Mucosa of descending colon (tissue), 3 donors: ENCODE data around the gene SIRPA. TPM values are rescaled to one million over a fixed set of nuclear protein-coding genes. Genes with fewer than 3 reads are reported as not detected.
"Not testable (repeated sequence)": the region's sequence is repeated elsewhere in the genome, so short reads cannot be mapped to it uniquely, and the experiment has no call there.

Experiments
- ATAC-seq: fragments of 200-7000 bp; cut with Tn5 transposase; one replicate; pipeline ENCODE4 v1.9.1; 2020; ENCODE audit warnings: mild to moderate bottlenecking, moderate library complexity
- DNase-seq, 3 donors: peaks; one replicate each; pipeline ENCODE4 v3.0.0-alpha.2; 2020
- H3K36me3 ChIP-seq: fragments of 200-600 bp; one replicate; pipeline ENCODE4 v1.8.0; 2021; ENCODE audit warnings: low read depth, mild to moderate bottlenecking
- H3K4me1 ChIP-seq: fragments of 200-600 bp; one replicate; pipeline ENCODE4 v1.8.0; 2021; ENCODE audit warnings: low read depth, mild to moderate bottlenecking
- H3K4me3 ChIP-seq: fragments of 200-600 bp; one replicate; pipeline ENCODE4 v1.8.0; 2021; ENCODE audit warnings: mild to moderate bottlenecking
- H3K9me3 ChIP-seq: fragments of 200-600 bp; one replicate; pipeline ENCODE4 v1.8.0; 2021; ENCODE audit warnings: mild to moderate bottlenecking
- CTCF ChIP-seq: fragments of 200-600 bp; IDR thresholded peaks from one replicate; pipeline ENCODE4 v1.8.0; 2022; ENCODE audit warnings: antibody characterized with exemption, mild to moderate bottlenecking
- intact Hi-C, 2 donors: fragments of 100-400 bp; cut with DNase I in 1 of 2; cut with micrococcal nuclease in 1 of 2; formaldehyde crosslinking; loops; one replicate each; pipeline versions ENCODE4 v1.11.0 to v1.11.1; 2022; cut with DNase I, micrococcal nuclease
- total RNA-seq, 3 donors: library from RNA; stranded (reverse); fragmentation: NEBNext Ultra II Directional in 2 of 3; extraction: Animal tissue kit (Norgen Biotek cat#: 25700) in 2 of 3; gene quantifications; one replicate each; pipeline versions ENCODE4 v1.2.1 to v1.2.4, GENCODE V29; 2021 to 2023
- donor health status: DM: no; HTN: no; CAD: no; lungs with moderate emphysema.
- donor health status: DM: no; HTN: no; CAD: no.
- donor health status: DM: no; HTN: yes; CAD: no.

SIRPA gene
- total RNA-seq, 3 donors from 2014 or later, result 7.6 to 24.4 (median 14.1) TPM

- intact Hi-C loops, result no loop called here
- H3K9me3 ChIP-seq, result no peaks in the 10 kb centered on the region
- no peak for ATAC-seq
- no peak for TF ChIP-seq CTCF
- no peaks in the 10 kb centered on the region for H3K4me1 ChIP-seq
- no peak overlapping the region for H3K4me3 ChIP-seq
- no peaks in the 10 kb centered on the region for H3K36me3 ChIP-seq
- no peak for DNase-seq
Observed at GRCh38 chr20:1907586-1907985, 12.4 kb downstream of the SIRPA start.

GRCh38 chr20:1908191-1908590, 13.0 kb downstream of the SIRPA start:
- no peaks in the 10 kb centered on the region for H3K9me3 ChIP-seq
- no peak overlapping the region for H3K4me3 ChIP-seq
- DNase-seq (no peak), ATAC-seq (no peak)
- intact Hi-C loops, result no loop called here
- TF ChIP-seq CTCF, result no peak
- no peaks in the 10 kb centered on the region for H3K36me3 ChIP-seq
- no peaks in the 10 kb centered on the region for H3K4me1 ChIP-seq

- Histone ChIP-seq H3K4me1 (no peaks in the 10 kb centered on the region), H3K9me3 (no peaks in the 10 kb centered on the region), H3K36me3 (no peaks in the 10 kb centered on the region), H3K4me3 (no peak overlapping the region)
- ATAC-seq (no peak), DNase-seq (no peak)
- TF ChIP-seq CTCF, result no peak
- intact Hi-C loops, result no loop called here
Observed at GRCh38 chr20:1909097-1909496, 13.9 kb downstream of the SIRPA start.

- H3K9me3 ChIP-seq, result no peaks in the 10 kb centered on the region
- TF ChIP-seq CTCF, result no peak
- DNase-seq (no peak), ATAC-seq (no peak)
- H3K4me3 ChIP-seq, result no peak overlapping the region
- H3K36me3 ChIP-seq, result no peaks in the 10 kb centered on the region
- intact Hi-C loops, result no loop called here
- H3K4me1 ChIP-seq, result no peaks in the 10 kb centered on the region
Observed at GRCh38 chr20:1911536-1911935, 16.3 kb downstream of the SIRPA start.

- no peak for ATAC-seq
- Histone ChIP-seq H3K36me3 (no peaks in the 10 kb centered on the region), H3K9me3 (no peaks in the 10 kb centered on the region), H3K4me3 (no peak overlapping the region), H3K4me1 (no peaks in the 10 kb centered on the region)
- intact Hi-C loops, result no loop called here
- no peak for TF ChIP-seq CTCF
- no peak for DNase-seq
Observed at GRCh38 chr20:1912053-1912452, 16.8 kb downstream of the SIRPA start.

DNA sequence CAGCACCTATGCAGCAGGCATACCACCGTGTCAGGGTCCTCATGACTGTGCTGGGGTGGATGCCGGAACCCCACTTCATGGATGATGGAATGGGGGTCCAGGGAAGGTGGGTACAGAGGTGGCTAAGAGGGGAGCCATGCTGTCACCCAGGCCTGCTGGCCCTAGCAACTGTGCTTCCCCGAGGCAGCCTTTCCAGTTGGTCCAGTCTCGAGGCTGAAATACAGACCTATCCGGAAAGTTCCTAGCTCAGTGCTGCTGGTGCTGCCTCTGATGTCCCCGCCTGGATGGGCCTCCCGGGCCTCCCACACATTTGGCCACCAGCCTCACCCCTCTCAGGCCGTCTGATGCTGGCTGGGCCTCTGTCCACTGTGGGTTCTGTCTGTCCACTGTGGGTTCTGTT, 17.4 kb downstream of the SIRPA start:
- ATAC-seq (no peak), DNase-seq (no peak)

DNA sequence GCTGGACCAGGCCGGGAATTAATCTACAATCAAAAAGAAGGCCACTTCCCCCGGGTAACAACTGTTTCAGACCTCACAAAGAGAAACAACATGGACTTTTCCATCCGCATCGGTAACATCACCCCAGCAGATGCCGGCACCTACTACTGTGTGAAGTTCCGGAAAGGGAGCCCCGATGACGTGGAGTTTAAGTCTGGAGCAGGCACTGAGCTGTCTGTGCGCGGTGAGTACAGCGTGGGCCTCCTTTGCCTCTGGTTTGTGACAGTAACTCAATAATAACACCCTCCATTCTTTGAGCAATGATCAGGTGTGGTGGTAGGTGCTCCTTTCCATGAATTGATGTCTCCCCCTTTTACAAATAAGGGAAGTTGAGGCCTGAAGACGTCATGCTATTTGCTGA, 20.0 kb downstream of the SIRPA start:
- ATAC-seq, H3K4me3 ChIP-seq, H3K4me1 ChIP-seq, DNase-seq, H3K9me3 ChIP-seq, H3K36me3 ChIP-seq, intact Hi-C loops: not testable (repeated sequence)

More for the DNA sequence above, 17.4 kb downstream of the SIRPA start:
- intact Hi-C loops, result no loop called here
- no peaks in the 10 kb centered on the region for H3K9me3 ChIP-seq
- no peaks in the 10 kb centered on the region for H3K36me3 ChIP-seq
- H3K4me3 ChIP-seq, result no peak overlapping the region
- H3K4me1 ChIP-seq, result no peaks in the 10 kb centered on the region
- TF ChIP-seq CTCF, result no peak
